NCI-H2227 (cell line): ENCODE results near the gene SDR9C7.
"Not testable (repeated sequence)": the region's sequence is repeated elsewhere in the genome, so short reads cannot be mapped to it uniquely, and the experiment has no call there.

Experiments used
- DNase-seq: peaks from one replicate; lab custom pipeline; 2025; ENCODE audit not compliant: unreplicated experiment; lab: John Stamatoyannopoulos, UW

Gene SDR9C7

DNA sequence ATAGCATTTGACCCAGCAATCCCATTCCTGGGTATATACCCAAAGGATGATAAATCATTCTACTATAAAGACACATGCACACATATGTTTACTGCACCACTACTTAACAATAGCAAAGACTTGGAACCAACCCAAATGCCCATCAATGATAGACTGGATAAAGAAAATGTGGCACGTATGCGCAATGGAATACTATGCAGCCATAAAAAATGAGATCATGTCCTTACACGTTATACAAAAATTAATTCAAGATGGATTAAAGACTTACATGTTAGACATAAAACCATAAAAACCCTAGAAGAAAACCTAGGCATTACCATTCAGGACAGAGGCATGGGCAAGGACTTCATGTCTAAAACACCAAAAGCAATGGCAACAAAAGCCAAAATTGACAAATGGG is 16.1 kb downstream of the SDR9C7 start:
- not testable (repeated sequence) for DNase-seq

DNA sequence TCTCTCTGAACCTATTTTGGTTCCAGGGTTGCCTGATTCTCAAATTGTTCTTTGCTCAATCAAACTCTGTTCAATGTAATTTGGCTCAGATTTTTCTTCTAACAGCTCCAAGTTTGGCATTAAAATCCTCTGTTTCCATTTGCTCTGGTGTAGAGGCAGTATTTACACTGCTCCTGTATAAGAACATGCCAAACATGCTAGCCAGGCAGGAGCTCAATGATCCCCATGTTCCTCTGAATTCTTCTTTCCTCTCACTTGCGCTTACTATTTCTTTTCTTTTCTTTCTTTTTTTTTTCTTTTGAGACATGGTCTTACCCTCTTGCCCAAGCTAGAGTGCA is 17.2 kb downstream of the SDR9C7 start:
- no peak for DNase-seq

DNA sequence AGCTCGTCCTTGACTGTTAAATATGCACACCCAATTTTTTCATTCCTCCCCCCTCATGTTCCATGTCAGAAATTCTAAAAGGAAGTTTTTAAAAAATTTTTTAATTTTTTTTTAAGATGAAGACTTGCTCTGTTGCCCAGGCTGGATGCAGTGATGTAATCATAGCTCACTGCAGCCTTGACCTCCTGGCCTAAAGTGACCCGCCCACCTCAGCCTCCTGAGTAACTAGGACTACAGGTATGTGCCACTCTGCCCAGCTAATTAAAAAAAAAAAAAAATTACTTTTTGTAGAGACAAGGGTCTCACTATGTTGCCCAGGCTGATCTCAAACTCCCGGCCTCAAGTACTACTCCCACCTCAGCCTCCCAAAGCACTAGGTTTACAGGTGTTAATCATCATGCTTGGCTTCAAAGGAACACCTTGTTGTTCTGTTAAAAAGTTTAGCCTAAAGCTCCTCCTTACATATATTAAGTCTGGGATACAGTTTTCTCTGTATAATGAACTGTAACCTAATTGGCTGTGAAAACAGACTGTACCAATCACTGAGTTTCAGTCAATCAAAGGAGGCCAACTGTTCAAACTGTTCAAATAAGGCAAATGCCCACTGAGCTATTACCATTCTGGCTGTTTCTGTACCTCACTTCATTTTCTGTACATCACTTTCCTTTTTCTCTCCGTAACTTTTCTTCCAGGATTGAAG is 17.8 kb downstream of the SDR9C7 start:
- DNase-seq, result no peak

DNA sequence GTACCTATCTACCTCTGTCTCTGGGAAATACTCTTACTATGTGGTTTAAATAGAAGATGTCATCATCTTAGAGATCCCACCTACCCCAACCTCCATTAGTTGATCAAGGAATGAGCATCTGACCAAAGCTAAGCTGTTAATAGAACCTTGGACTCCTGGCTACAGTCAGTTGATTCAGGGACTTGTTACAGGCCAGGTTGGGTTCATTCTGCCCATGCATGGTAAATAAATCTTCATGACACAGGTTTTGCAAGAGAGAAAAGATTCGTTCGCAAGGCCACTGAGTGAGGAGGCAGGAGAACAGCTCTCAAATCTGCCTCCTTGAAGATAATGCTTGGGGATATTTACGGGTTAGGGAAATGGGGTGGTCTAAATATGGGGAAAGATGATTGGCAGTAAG is 19.5 kb downstream of the SDR9C7 start:
- DNase-seq, result no peak

DNA sequence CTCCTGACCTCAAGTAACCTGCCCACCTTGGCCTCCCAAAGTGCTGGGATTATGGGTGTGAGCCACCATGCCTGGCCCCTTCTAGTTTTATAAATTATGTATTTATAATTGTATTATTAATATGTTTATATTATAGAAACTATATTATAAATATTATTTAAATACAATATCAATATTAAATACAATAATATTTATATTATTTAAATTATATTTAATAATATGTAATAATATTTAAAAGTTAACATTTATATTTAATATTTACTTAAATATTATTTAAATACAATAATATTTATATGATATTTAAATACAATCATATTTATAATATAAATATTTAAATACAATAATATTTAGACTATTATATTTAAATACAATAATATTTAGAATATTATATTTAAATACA is 20.0 kb downstream of the SDR9C7 start:
- DNase-seq, result no peak

DNA sequence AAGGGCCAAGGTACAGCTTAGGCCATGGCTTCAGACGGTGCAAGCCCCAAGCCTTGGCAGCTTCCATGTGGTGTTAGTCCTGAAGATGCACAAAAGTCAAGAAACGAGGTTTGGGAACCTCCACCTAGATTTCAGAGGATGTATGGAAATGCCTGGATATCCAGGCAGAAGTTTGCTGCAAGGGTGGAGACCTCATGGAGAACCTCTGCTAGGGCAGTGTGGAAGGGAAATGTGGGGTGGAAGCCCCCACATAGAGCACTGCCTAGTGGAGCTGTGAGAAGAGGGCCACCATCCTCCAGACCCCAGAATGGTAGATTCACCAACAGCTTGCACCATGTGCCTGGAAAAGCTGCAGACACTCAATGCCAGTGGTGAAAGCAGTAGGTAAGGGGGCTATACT is 24.8 kb downstream of the SDR9C7 start:
- not testable (repeated sequence) for DNase-seq

DNA sequence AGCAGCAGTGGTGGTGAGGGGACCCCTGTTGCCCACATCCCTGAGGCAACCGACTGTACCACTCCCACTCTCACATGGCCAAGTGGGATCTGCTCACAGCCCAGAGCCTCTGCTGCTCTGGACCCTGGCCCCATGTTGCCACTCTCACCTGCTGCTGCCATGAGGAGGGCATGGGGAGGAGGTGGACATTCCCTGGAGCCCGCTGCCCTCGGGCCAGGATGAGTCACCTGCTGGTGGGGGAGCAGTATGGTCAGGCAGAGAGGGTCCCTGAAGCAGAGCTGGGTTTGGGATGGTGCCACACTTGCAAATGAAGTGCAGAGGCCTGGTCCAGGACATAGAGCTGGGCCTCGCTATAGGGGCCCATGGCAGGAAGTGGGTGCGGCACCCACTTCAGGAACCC is 26.1 kb downstream of the SDR9C7 start:
- no peak for DNase-seq

DNA sequence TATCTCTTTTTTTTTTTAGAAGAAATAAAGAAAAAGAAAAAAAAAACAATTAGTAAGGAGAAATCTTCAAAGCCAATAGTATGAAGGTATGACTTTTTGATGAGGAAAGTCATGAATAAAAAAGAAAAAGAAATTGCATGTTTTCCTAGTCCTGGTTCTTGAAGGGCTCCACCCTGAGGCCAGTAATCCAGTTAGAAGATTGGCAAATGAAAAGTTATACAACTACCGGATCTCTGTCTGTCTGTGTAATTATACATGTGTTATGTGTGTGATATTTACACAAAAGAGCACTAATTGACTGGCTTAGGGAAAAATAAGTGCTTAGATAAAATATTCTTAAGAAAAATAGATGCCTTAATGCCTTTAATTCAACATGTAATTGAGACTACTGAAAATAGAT is 28.4 kb downstream of the SDR9C7 start:
- DNase-seq, result no peak

DNA sequence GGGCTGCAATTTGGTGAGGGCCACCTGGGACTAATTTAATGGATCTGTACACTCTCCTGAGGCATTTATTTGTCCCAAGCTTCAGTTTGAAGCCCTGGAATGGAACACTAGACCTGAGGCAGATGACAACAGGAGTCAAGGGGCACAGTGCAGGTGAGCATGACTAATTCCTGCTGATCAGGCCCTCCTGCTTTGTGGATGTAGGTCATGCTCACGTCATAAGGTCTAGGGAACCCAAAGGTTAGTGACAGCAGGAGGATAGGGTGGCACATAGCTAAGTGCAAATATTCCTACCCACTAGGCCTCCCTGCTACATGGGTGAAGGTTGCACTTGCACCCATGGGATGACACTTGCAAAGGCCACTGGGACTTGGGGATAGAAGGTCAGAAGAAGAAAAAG is 30.8 kb downstream of the SDR9C7 start:
- no peak for DNase-seq

DNA sequence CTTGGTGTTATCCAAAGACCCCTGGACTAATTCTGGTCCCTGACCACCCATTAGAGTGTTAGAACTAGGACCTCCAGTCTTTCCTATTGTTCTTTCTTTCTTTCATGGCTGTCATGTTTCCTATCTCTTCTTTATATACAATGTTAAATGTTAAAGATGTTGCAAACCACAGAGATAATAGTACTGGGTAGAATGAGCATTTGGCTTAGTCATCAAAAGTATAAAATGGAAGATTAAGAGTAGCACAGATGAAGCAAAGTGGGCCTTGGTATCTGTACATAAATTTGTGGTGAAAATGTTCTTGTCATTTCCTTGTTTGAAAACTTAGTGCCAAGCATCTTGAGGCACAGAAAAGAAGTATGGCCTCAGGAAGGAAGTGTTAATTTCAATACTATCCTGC is 32.9 kb downstream of the SDR9C7 start:
- DNase-seq, result not testable (repeated sequence)

DNA sequence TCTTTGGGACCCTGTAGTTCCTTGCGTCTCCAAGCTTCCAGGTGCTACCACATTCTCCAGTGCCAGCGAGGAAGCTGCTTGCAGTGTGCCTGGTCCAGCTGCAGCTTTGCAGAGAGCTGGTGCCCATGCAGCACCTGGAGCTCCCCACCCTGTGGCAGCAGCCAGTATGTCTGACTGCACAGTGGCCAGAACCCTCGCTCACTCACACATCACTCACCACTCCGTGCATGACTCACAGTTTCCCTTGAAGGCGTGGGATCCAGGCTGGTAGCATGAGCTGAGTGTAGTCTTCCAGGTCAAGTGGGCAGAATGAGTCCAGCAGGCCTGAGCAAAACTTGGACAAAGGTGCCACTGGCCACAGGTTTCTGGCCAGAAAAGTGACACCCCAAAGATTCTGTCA is 33.6 kb downstream of the SDR9C7 start:
- no peak for DNase-seq

DNA sequence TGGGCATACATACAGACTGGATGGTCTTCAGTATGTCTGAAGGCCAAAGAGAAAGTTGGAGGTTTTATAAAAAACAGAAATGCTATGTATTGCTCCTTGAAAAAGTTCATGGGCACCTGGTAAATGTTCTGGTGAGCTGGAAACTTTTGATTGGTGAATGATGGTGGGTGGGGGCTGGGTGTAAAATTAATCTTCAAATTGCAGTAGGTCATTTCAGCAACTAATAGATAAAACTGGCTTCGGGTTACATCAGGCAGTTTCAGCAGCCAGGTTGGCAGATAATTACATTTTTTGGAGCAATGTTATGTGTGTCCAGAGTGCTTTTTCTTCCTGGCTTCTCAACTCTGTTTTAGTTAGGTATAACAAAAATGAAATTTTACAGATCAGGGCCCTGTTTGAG is 35.3 kb downstream of the SDR9C7 start:
- DNase-seq, result no peak

DNA sequence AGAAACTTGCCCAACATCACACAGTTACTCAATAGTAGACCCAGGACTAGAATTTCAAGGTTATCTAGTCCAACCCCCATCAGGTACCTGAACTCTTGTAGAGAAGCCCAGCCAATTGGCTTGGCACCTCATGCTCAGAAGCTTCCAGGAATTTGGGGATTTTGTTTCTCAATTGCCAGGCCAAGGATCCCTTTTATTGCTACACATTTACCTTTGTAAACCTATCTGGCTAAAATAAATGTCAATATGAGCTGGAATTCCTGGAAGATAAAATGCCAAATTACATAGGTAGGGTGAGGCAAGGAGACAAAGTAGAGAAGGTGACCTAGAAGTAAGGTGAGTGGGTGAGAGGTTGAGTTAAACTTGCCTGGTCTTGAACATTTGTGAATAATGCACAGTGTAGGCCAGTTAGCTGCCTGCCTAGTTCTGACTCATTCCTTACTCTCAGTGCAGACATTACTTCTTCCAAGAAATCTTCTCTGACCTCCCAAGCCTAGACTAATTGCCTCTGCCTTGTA is 36.3 kb downstream of the SDR9C7 start:
- DNase-seq, result no peak

DNA sequence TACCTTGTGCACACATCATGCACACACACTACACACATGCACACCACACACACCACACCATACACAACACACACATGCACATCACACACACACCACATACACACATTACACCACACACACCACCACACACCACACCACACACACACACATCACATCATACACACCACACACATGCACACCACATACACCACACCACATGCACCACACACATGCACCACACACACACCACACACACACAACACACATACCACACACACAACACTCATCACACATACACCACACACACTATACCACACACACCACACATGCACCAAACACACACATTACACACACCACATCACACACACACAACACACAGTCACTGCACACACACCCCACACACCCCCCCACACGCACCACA is 38.1 kb downstream of the SDR9C7 start:
- DNase-seq, result no peak

DNA sequence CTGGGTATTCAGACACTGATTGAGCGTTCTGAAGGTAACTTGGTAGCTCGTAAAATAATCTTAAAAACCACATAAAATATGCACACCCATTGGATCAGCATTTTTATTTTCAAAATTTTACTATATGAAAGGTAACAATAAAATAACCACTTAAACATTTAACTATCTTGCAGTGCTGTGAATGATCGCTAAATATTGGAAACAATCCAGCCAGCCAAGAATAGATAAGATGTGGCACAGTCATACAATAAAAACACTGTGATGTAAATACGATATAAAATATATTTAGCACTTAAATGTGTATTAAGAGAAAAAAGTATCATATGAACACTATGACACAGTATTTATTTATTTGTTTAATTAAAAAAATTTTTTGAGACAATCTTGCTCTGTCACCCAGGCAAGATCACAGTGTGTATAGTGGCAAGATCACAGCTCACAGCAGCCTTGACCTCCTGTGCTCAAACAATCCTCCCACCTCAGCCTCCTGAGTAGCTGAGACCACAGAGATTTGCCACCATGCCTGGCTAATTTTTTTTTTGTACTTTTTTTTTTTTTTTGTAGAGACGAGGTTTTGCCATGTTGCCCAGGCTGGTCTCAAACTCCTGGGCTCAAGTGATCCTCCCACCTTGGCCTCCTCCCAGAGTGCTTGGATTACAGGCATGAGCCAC is 39.4 kb downstream of the SDR9C7 start:
- DNase-seq, result no peak

DNA sequence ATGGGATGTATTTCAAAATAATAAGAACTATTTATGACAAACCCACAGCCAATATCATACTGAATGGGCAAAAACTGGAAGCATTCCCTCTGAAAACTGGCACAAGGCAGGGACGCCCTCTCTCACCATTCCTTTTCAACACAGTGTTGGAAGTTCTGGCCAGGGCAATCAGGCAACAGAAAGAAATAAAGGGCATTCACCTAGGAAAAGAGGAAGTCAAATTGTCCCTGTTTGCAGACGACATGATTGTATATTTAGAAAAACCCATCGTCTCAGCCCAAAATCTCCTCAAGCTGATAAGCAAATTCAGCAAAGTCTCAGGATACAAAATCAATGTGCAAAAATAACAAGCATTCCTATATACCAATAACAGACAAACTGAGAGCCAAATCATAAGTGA is 42.3 kb downstream of the SDR9C7 start:
- not testable (repeated sequence) for DNase-seq

DNA sequence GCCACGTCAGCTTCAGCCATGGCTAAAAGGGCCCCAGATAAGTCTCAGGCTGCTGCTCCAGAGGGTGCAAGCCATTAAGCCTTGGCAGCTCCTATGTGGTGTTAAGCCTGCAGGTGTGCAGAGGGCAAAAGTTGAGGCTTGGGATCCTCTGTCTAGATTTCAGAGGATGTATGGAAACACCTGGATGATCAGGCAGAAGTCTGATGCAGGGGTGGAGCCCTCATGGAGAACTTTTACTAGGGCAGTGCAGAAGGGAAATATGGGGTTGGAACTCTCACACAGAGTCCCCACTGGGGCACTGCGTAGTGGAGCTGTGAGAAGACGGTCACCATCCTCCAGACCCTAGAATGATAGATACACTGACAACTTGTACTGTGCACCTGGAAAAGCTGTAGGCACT is 47.9 kb downstream of the SDR9C7 start:
- DNase-seq, result no peak

DNA sequence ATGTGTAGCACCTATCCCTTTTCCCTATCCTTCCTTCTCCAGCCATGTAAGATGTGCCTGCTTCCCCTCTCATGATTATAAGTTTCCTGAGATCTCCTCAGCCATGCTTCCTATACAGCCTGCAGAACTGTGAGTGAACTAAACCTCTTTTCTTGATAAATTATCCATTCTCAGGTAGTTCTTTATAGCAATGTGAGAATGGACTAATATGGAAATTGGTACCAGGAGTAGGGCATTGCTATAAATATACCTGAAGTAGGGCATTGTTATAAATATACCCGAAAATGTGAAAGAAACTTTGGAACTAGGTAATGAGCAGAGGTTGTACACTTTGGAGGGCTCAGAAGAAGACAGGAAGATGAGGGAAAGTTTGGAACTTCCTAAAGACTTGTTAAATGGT is 48.9 kb downstream of the SDR9C7 start:
- DNase-seq, result no peak

DNA sequence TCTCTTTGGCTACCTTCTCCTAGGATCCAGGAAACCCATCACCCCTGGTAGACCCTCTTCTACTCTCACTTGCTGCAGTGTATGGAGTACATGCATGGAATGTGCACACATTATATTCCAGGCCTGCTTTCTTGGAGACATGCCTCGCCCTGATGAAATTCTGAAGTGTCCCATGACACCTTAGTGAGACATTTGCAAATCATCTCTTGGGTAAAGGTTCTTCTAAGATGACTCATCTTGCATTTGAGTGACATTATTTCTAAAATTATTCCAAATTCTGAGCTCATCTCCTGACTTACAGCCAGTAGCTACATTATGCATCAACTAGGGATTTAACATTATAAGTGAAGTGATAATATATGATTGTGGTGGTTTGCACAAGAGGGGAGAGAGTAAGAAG is 49.8 kb downstream of the SDR9C7 start:
- DNase-seq, result no peak

DNA sequence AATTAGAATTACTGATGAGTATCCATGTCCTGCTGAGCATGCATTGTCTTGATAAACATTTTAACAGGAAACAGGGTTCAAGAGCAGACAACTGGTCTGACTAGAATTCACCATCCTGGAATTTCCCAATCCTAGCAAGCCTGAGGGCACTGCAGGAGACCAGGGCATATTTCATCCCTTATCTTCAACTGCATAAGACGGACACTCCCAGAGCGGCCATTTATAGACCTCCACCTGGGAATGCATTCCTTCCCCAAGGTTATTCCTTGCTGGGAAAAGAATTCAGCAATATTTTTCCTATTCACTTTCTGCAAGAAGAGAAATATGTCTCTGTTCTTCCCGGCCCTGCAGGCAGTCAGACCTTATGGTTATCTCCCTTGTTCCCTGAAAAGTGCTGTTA is 51.8 kb downstream of the SDR9C7 start:
- not testable (repeated sequence) for DNase-seq

DNA sequence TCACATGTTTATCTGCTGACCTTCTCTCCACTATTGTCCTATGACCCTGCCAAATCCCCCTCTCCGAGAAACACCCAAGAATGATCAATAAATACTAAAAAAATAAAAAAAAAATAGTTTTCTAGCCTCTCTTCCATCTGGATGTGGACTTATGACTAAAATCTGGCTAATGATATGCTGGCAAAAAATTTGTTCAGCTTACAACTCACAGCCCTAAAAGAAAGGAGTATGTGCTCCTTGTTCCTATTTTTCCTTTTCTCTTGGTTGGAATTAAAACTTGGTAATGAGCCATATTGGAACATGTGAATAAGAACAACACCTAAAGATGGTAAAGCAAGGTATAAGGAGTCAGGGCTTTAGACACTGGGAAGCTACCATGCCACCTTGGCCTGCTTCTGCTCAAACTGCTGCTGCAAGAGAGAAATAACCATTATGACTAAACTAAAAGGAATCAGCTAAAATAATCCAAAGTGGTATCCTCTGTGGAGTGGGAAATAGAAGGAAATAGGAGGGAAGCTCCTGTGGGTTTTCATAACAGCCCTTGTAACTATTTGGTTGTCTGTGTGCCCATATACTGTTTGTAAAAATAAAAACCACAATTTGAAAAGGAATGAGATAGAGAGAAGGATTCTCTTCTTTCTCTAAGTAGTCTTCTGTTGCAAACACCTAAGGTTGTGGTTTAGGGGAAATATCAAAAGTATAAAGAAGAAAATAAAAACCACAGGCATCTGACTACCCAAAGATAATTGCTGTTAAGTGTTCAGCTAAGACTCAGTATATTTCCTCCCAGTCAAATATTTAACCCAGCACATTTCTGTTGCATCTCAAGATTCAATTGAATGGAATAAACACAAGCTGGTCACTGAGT is 53.8 kb downstream of the SDR9C7 start:
- DNase-seq, result no peak
